Central memory CD8-positive, alpha-beta T cell (primary cell): Measurements from ENCODE around the gene RPL19.

Source experiments
- ATAC-seq: fragments of 150-1000 bp; cut with Tn5 transposase; replicated peaks from 2 replicates; pipeline ENCODE4 v1.10.0; 2022; ENCODE audit warnings: mild to moderate bottlenecking, moderate FRiP score, moderate number of reproducible peaks; ENCODE audit not compliant: poor library complexity, severe bottlenecking; ENCODE audit errors: extremely low read depth
- DNase-seq, 2 donors: peaks; one replicate each; pipeline ENCODE4 v3.0.0; 2021; ENCODE audit warnings: low spot score in 2 of 2
- H3K27ac Mint-ChIP-seq: one replicate; pipeline ENCODE4 v1.8.0; 2022; ENCODE audit warnings: low read depth, mild to moderate bottlenecking, moderate library complexity, mixed read lengths
- H3K27me3 Mint-ChIP-seq: one replicate; pipeline ENCODE4 v1.8.0; 2022; ENCODE audit warnings: mixed read lengths
- H3K36me3 Mint-ChIP-seq: one replicate; pipeline ENCODE4 v1.8.0; 2022; ENCODE audit warnings: mild to moderate bottlenecking, moderate library complexity, mixed read lengths; ENCODE audit not compliant: insufficient read depth
- H3K4me1 Mint-ChIP-seq: one replicate; pipeline ENCODE4 v1.8.0; 2022; ENCODE audit warnings: mixed read lengths
- H3K4me3 Mint-ChIP-seq: one replicate; pipeline ENCODE4 v1.8.0; 2022; ENCODE audit warnings: mild to moderate bottlenecking, moderate library complexity, mixed read lengths
- H3K9me3 Mint-ChIP-seq: one replicate; pipeline ENCODE4 v1.8.0; 2022; ENCODE audit warnings: mixed read lengths

The RPL19 gene

DNA sequence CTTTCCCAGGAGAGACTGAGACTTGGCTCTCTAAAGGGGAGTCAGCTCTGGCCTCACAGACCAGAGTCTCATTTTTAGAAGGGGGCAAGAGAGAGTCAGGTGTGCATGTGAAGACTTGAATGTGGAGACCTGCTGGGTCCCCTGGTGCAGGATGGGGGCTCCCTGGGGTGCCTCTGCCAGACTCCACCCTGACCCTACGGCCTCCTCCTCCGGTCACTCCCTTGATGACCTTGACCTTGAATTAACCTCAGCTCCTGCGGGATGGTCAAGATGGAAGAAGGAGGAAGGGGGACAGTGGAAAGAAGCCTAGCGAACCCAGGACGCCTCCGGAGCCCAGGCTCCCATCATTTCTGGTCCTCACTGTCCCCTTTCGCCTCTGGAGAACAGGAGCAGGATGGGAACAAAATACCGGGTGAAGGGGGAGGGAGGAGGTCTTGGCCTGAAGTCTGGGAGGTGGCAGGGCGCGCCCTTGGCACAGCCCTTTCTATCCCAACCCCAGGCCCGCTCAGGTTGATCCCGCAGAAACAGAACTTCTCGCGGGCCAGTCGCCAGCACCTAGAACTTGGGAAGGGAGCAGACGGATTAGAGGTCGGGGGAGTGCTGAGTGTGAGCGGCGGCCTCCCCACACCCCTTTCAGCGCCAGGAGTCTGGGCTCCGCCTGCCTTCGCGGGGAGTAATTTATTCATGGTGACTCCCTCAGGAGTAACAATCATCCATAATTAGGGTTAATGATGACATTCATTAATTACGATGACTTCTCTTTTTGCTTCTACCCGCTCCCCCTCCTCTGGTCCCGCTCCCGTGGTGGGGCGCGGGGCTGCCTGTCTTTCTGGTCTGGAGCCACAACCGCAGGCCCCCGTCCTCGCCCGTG, 24.1 kb downstream of the RPL19 start:
- Mint-ChIP-seq H3K4me3 (peak overlapping the region; percentile 73), H3K9me3 (no peaks in the 10 kb centered on the region), H3K27me3 (peaks cover 42% of the 10 kb centered on the region), H3K27ac (no peak overlapping the region), H3K36me3 (peaks cover 3% of the 10 kb centered on the region), H3K4me1 (peaks cover 8% of the 10 kb centered on the region)
- ATAC-seq (no peak), DNase-seq (no peak)

DNA sequence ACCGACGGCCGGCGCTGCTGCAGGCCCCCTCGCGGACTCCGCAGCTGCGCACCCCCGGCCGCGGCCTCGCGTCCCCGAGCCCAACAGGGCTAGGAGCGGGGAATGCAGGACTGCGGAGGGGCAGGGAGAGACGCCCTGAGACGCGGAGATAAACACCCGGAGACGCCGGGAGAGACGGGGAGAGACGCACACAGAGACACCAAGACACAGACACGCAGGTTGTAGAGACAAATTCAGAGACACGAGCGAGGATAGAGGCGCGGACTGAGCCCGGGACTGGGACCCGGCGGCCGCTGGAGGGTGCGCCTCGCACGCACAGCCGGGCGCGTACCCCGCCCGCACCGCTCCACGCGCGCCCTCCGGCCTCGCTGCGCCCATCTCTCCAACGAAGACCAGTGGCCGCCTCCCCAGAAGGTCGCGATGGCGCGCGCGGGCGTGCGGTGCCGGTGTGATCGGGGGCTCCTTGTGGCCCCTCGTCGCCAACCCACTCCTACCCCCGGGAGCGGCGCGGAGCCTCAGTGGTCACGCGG, 24.8 kb downstream of the RPL19 start:
- no peak for ATAC-seq
- Mint-ChIP-seq H3K27me3 (peaks cover 49% of the 10 kb centered on the region), H3K4me1 (peaks cover 15% of the 10 kb centered on the region), H3K4me3 (peak overlapping the region; percentile 73), H3K27ac (no peak overlapping the region), H3K36me3 (peaks cover 3% of the 10 kb centered on the region), H3K9me3 (no peaks in the 10 kb centered on the region)
- no peak for DNase-seq

- Mint-ChIP-seq H3K27ac (no peak within 1 kb of the TSS), H3K27me3 (peaks cover 52% of the 10 kb centered on the region), H3K4me3 (peak within 1 kb of the TSS; percentile 73), H3K9me3 (no peaks in the 10 kb centered on the region), H3K36me3 (peaks cover 3% of the 10 kb centered on the region), H3K4me1 (peaks cover 16% of the 10 kb centered on the region)
- DNase-seq = no peak
- no peak for ATAC-seq
Measured at GRCh38 chr17:39225308-39225958, 25.4 kb downstream of the RPL19 start, which contains the start of gene STAC2. TSS of gene STAC2 (minus strand) at chr17:39225945. CDS start at chr17:39225502, 443 bp downstream.

DNA sequence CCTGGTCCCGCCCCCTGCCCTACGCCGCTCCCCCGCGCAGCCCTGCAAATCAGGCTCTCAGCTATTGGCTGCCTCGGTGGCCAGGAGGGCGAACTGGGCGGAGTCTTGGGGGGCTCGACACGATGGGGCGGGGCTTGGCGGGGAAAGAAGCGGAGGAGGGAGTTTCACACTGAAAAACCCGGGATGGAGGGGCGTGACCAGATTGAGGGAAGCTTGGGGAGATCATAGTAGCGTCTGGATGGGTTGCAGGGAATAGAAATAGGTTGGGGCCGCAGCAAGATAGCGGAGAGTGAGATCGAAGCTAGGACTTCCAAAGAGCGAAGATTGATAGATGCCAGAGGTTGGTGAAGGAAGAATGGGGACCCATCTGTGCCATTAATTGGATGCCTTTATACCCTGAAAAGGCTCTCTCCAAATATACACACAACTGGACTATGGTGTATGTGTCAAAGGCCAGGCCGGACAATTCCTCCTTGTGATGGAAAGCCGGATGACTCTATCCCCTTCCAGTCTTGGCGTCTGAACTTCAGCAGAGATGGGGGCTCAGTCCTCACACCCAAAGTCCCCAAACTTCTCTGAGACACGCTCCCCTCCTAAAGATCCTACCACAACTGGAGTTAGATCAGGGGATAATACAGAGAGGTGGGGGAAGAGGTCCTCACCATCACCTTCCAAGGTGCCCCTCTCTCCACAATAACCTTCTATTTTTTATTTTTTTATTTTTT, 26.0 kb downstream of the RPL19 start:
- ATAC-seq = peak; percentile 70
- Mint-ChIP-seq H3K9me3 (no peaks in the 10 kb centered on the region), H3K4me3 (peak overlapping the region; percentile 73), H3K27me3 (peaks cover 53% of the 10 kb centered on the region), H3K27ac (no peak overlapping the region), H3K4me1 (peaks cover 16% of the 10 kb centered on the region), H3K36me3 (peaks cover 3% of the 10 kb centered on the region)
- no peak for DNase-seq

DNA sequence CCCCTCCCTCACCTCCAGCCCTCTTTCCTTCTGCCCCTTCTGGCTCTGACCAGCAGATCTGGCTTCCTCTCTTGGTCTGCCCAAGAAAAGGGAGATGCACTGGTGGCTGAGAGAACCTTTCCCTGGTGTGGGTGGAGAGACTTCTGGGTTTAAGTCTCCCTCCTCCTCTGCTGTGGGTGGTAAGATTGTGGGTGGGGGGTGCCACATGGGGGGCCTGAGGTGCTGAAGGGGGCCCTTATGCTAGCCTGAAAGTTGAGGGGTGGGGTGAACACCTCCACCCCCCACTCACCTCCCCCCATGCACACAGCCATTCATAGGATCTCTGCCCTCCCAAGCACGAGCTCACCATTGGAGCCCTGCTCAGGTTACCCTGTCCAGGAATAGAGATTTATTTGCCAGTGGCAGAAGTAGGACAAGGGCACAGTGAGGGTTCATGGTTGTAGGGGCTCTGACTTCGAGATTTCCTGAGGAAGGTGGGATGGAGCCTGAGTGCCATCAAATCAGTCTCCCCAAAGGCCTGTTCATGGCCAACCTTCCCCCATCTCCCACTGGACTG, 27.4 kb downstream of the RPL19 start:
- Mint-ChIP-seq H3K36me3 (peaks cover 3% of the 10 kb centered on the region), H3K27me3 (peaks cover 65% of the 10 kb centered on the region), H3K9me3 (no peaks in the 10 kb centered on the region), H3K4me1 (peaks cover 27% of the 10 kb centered on the region), H3K4me3 (no peak overlapping the region), H3K27ac (no peak overlapping the region)
- DNase-seq (no peak), ATAC-seq (no peak)

DNA sequence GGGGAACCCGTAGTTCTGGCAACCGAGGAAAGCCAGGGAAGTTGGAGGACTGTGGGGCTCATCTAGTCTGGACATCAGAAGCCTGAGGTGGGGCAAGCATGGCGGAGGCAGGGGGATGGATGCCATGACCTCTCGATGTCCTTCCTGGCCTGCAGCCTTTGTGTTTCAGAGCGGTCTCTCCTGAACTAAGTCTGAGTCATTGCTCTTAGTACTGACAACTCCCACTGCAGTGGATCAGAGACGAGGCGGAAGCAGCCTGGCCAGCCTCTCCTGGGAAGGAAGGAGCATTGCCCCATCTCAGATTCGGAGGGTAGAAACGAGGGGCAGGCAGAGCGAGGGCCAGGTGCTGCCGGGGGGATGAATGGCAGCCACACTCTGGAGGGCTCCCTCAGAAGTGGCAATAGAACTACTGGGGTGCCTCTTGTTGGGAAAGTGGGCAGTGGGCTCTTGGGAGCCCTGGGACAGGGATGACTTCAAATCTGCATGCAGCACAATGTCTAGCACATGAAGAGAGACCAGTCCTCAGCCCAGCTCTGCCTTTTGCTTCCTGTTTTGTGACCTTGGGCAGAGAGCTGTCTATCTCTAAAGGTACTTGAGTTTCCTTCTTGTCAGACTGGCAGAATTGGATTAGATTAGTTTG, 29.3 kb downstream of the RPL19 start:
- no peak for ATAC-seq

GRCh38 chr17:39230361-39230760, 30.3 kb downstream of the RPL19 start:
- Mint-ChIP-seq H3K4me1 (peaks cover 30% of the 10 kb centered on the region), H3K27ac (no peak overlapping the region), H3K4me3 (no peak overlapping the region), H3K9me3 (no peaks in the 10 kb centered on the region), H3K36me3 (no peaks in the 10 kb centered on the region), H3K27me3 (peaks cover 54% of the 10 kb centered on the region)
- no peak for ATAC-seq
- DNase-seq = no peak

More for the DNA sequence above, 29.3 kb downstream of the RPL19 start:
- Mint-ChIP-seq H3K4me3 (no peak overlapping the region), H3K9me3 (no peaks in the 10 kb centered on the region), H3K4me1 (peaks cover 28% of the 10 kb centered on the region), H3K27me3 (peaks cover 56% of the 10 kb centered on the region), H3K27ac (no peak overlapping the region), H3K36me3 (no peaks in the 10 kb centered on the region)
- no peak for DNase-seq

GRCh38 chr17:39231091-39231561, 31.0 kb downstream of the RPL19 start:
- H3K27ac Mint-ChIP-seq = peak overlapping the region; percentile 72

GRCh38 chr17:39231591-39232551, 31.8 kb downstream of the RPL19 start:
- Mint-ChIP-seq H3K4me3 (peak overlapping the region; percentile 33), H3K27me3 (peaks cover 42% of the 10 kb centered on the region), H3K4me1 (peaks cover 31% of the 10 kb centered on the region), H3K27ac (peak overlapping the region; percentile 72), H3K36me3 (no peaks in the 10 kb centered on the region), H3K9me3 (no peaks in the 10 kb centered on the region)
- ATAC-seq (peak; percentile 83), DNase-seq (peak; percentile 42 to 48)

More at GRCh38 chr17:39231091-39231561, 31.0 kb downstream of the RPL19 start:
- Mint-ChIP-seq H3K4me3 (no peak overlapping the region), H3K9me3 (no peaks in the 10 kb centered on the region), H3K4me1 (peaks cover 33% of the 10 kb centered on the region), H3K27me3 (peaks cover 47% of the 10 kb centered on the region), H3K36me3 (no peaks in the 10 kb centered on the region)
- DNase-seq (no peak), ATAC-seq (no peak)

GRCh38 chr17:39235555-39236449, 35.7 kb downstream of the RPL19 start:
- Mint-ChIP-seq H3K27ac (peak overlapping the region; percentile 25), H3K27me3 (peaks cover 13% of the 10 kb centered on the region), H3K36me3 (peaks cover 9% of the 10 kb centered on the region), H3K4me1 (peaks cover 47% of the 10 kb centered on the region), H3K4me3 (peak overlapping the region; percentile 4), H3K9me3 (no peaks in the 10 kb centered on the region)
- peak in 1 of 2 donors; percentile 43 for DNase-seq
- ATAC-seq = peak; percentile 29
